Keratinocyte (primary cell): Measurements from ENCODE around the gene MFN1. TPM values are rescaled to one million over a fixed set of nuclear protein-coding genes. Genes with fewer than 3 reads are reported as not detected.

Experiments
- DNase-seq: peaks from one replicate; pipeline ENCODE4 v3.0.0-alpha.2; 2011; ENCODE audit warnings: low read depth, missing footprints, low spot score
- FAIRE-seq: peaks from 2 replicates; lab custom pipeline; 2011; peaks lifted over from hg19 to GRCh38; lab: Jason Lieb, UNC
- H2AFZ ChIP-seq: 2 replicates; pipeline ENCODE4 v1.6.0; 2012; ENCODE audit warnings: low read length, control low read depth, inconsistent platforms; ENCODE audit not compliant: control insufficient read depth
- H3K27ac ChIP-seq: 2 replicates; pipeline ENCODE4 v1.5.1; 2011; ENCODE audit warnings: low read length; ENCODE audit not compliant: control insufficient read depth, insufficient read depth
- H3K27me3 ChIP-seq: 3 replicates; pipeline ENCODE4 v1.6.0; 2011; ENCODE audit warnings: low read length; ENCODE audit not compliant: control insufficient read depth, insufficient read depth; ENCODE audit errors: extremely low read depth
- H3K36me3 ChIP-seq, 2 experiments: 2 replicates in 1 of 2; 3 replicates in 1 of 2; pipeline ENCODE4 v1.5.1; 2011; ENCODE audit warnings: low read length in 2 of 2, mild to moderate bottlenecking in 1 of 2; ENCODE audit not compliant: control insufficient read depth in 2 of 2, insufficient read depth in 2 of 2; ENCODE audit errors: extremely low read depth in 1 of 2
- H3K4me1 ChIP-seq: 3 replicates; pipeline ENCODE4 v1.5.1; 2011; ENCODE audit warnings: low read length; ENCODE audit not compliant: control insufficient read depth, insufficient read depth; ENCODE audit errors: extremely low read depth
- H3K4me2 ChIP-seq: 3 replicates; pipeline ENCODE4 v1.6.0; 2011; ENCODE audit warnings: low read depth, low read length; ENCODE audit not compliant: control insufficient read depth, insufficient read depth; ENCODE audit errors: extremely low read depth
- H3K4me3 ChIP-seq, 3 experiments: fragments of 200-600 bp in 1 of 3; sonication (generic) in 1 of 3; 2 replicates in 2 of 3; 3 replicates in 1 of 3; pipeline ENCODE4 v1.5.1; 2011 to 2016; ENCODE audit warnings: low read length in 3 of 3, mild to moderate bottlenecking in 3 of 3, control low read depth in 2 of 3, inconsistent platforms in 1 of 3, low read depth in 1 of 3, mixed read lengths in 1 of 3, mixed run types in 1 of 3, moderate library complexity in 1 of 3; ENCODE audit not compliant: control insufficient read depth in 2 of 3, insufficient read depth in 2 of 3; ENCODE audit errors: extremely low read depth in 1 of 3
- H3K79me2 ChIP-seq: 2 replicates; pipeline ENCODE4 v1.6.0; 2012; ENCODE audit warnings: low read length; ENCODE audit not compliant: control insufficient read depth, insufficient read depth
- H3K9ac ChIP-seq: 3 replicates; pipeline ENCODE4 v1.6.0; 2011; ENCODE audit warnings: low read length; ENCODE audit not compliant: control insufficient read depth, insufficient read depth; ENCODE audit errors: extremely low read depth
- H3K9me1 ChIP-seq: 3 replicates; pipeline ENCODE4 v1.6.0; 2011; ENCODE audit warnings: low read length; ENCODE audit not compliant: control insufficient read depth, insufficient read depth; ENCODE audit errors: extremely low read depth
- H3K9me3 ChIP-seq: 2 replicates; pipeline ENCODE4 v1.5.1; 2012; ENCODE audit warnings: low read depth, low read length; ENCODE audit not compliant: control insufficient read depth
- H4K20me1 ChIP-seq: 3 replicates; pipeline ENCODE4 v1.6.0; 2011; ENCODE audit warnings: low read length; ENCODE audit not compliant: control insufficient read depth, insufficient read depth; ENCODE audit errors: extremely low read depth
- CTCF ChIP-seq, 3 experiments: IDR thresholded peaks in 1 of 3; conservative IDR thresholded peaks in 1 of 3; optimal IDR thresholded peaks in 1 of 3; 2 replicates in 2 of 3; 3 replicates in 1 of 3; pipeline versions ENCODE3 to v1.5.1; 2011; ENCODE audit warnings: low read length in 3 of 3, mild to moderate bottlenecking in 3 of 3, moderate library complexity in 2 of 3, control low read depth in 1 of 3, inconsistent platforms in 1 of 3; ENCODE audit not compliant: insufficient read depth in 2 of 3; ENCODE audit errors: extremely low read depth in 1 of 3
- EZH2 ChIP-seq: IDR thresholded peaks from one replicate; pipeline ENCODE4 v1.6.1; 2012; ENCODE audit warnings: inconsistent platforms, mild to moderate bottlenecking, low read length, moderate library complexity
- dilution Hi-C: fragments of 300-500 bp; cut with MboI; formaldehyde crosslinking; loops from one replicate; pipeline ENCODE4 v1.7.0; 2020; ENCODE audit warnings: low sequenced_read_pairs; ENCODE audit not compliant: extremely low pct_ligation_motif_present
- polyA plus RNA-seq, 5 experiments: library from polyadenylated mRNA; depleted of rRNA in 3 of 5; stranded (reverse) in 3 of 5; stranded (forward) in 1 of 5; unstranded in 1 of 5; fragments of >200 nt; gene quantifications; 1 replicate in 1 of 5; 2 replicates in 3 of 5; 3 replicates in 1 of 5; pipeline versions ENCODE4 v1.2.1 to v1.2.3, GENCODE V29; 2011 to 2012; ENCODE audit warnings: missing spikeins in 2 of 5, low read depth in 1 of 5, low replicate concordance in 1 of 5

The MFN1 gene
- polyA plus RNA-seq, 1 donor (not counting 4 experiments of a cell fraction or from before 2014, with no cell fraction given), result 50.2 TPM

- no peaks in the 10 kb centered on the region for H3K9me3 ChIP-seq
- no peaks in the 10 kb centered on the region for H3K27me3 ChIP-seq
- peaks cover 6 to 8% of the 10 kb centered on the region in 2 experiments for H3K36me3 ChIP-seq
- H3K4me2 ChIP-seq, result no peak overlapping the region
- H3K4me3 ChIP-seq, result no peak overlapping the region
- H3K27ac ChIP-seq, result no peak overlapping the region
- H4K20me1 ChIP-seq, result no peaks in the 10 kb centered on the region
- dilution Hi-C loops, result no loop called here
- no peak overlapping the region for H2AFZ ChIP-seq
- TF ChIP-seq CTCF (optimal IDR thresholded peaks at IDR 0.05 in 1 of 3, IDR thresholded peaks at IDR 0.05 in 1 of 3, conservative IDR thresholded peaks at IDR 0.05 in 1 of 3; ENCODE audit: extremely low read depth in 1 of 3, insufficient read depth in 2 of 3, low read length in 3 of 3), result no peak
- TF ChIP-seq EZH2, result no peak
- H3K79me2 ChIP-seq, result peaks cover 28% of the 10 kb centered on the region
- peaks cover 5% of the 10 kb centered on the region for H3K4me1 ChIP-seq
- H3K9ac ChIP-seq, result no peak overlapping the region
- DNase-seq (no peak), FAIRE-seq (no peak)
- peaks cover 2% of the 10 kb centered on the region for H3K9me1 ChIP-seq
Observed at GRCh38 chr3:179425075-179425474, 77.6 kb downstream of the MFN1 start.

- Histone ChIP-seq H3K9ac (no peak overlapping the region), H3K27ac (no peak overlapping the region), H3K36me3 (peaks cover 6% of the 10 kb centered on the region in 2 experiments), H2AFZ (no peak overlapping the region), H3K9me1 (peaks cover 4% of the 10 kb centered on the region), H3K79me2 (peaks cover 57% of the 10 kb centered on the region), H3K9me3 (no peaks in the 10 kb centered on the region), H3K4me3 (no peak overlapping the region), H4K20me1 (no peaks in the 10 kb centered on the region), H3K4me1 (peaks cover 13% of the 10 kb centered on the region), H3K4me2 (no peak overlapping the region), H3K27me3 (no peaks in the 10 kb centered on the region)
- dilution Hi-C loops, result no loop called here
- TF ChIP-seq CTCF (optimal IDR thresholded peaks at IDR 0.05 in 1 of 3, IDR thresholded peaks at IDR 0.05 in 1 of 3, conservative IDR thresholded peaks at IDR 0.05 in 1 of 3; ENCODE audit: extremely low read depth in 1 of 3, insufficient read depth in 2 of 3, low read length in 3 of 3), result no peak
- no peak for TF ChIP-seq EZH2
- DNase-seq, result no peak
- FAIRE-seq, result no peak
Observed at GRCh38 chr3:179428876-179429548, 81.5 kb downstream of the MFN1 start.
